ENCODE data around the gene COL20A1.

- TF ChIP-seq, protein P1, sequence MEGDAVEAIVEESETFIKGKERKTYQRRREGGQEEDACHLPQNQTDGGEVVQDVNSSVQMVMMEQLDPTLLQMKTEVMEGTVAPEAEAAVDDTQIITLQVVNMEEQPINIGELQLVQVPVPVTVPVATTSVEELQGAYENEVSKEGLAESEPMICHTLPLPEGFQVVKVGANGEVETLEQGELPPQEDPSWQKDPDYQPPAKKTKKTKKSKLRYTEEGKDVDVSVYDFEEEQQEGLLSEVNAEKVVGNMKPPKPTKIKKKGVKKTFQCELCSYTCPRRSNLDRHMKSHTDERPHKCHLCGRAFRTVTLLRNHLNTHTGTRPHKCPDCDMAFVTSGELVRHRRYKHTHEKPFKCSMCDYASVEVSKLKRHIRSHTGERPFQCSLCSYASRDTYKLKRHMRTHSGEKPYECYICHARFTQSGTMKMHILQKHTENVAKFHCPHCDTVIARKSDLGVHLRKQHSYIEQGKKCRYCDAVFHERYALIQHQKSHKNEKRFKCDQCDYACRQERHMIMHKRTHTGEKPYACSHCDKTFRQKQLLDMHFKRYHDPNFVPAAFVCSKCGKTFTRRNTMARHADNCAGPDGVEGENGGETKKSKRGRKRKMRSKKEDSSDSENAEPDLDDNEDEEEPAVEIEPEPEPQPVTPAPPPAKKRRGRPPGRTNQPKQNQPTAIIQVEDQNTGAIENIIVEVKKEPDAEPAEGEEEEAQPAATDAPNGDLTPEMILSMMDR (IDR thresholded peaks at IDR 0.05): no peak
- no peak for TF ChIP-seq POLR2A (IDR thresholded peaks at IDR 0.05)
Measured at GRCh38 chr20:63334356-63334755, 41.4 kb downstream of the COL20A1 start.

All from testis (tissue), 2 donors.